ENCODE data around the gene PUS7.

The PUS7 gene

DNA sequence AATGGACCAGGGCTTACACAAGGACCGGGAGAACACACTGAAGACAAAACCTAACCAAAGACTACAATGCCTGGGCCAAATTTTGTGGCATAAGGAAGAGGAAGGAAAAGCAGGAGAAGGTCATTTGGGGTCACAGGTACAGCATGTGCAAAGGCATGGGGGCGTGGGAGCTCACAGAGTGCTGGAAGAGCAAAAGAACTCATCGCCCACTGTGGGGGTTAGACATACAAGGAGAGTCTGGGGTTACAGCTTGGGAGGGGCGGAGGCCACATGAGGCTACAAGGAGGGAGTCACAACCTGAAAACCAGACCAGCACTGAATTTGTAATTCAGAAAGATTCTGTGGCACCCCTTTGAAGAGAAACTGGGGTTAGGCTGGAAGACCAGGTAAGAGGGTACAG, 9.7 kb downstream of the PUS7 start:
- DNase-seq, result no peak
- in situ Hi-C loops (cut with HindIII; ENCODE audit: low pct_ligation_motif_present, low pct_unique_long_range_greater_than_20kb, low sequenced_read_pairs), result no loop called here

DNA sequence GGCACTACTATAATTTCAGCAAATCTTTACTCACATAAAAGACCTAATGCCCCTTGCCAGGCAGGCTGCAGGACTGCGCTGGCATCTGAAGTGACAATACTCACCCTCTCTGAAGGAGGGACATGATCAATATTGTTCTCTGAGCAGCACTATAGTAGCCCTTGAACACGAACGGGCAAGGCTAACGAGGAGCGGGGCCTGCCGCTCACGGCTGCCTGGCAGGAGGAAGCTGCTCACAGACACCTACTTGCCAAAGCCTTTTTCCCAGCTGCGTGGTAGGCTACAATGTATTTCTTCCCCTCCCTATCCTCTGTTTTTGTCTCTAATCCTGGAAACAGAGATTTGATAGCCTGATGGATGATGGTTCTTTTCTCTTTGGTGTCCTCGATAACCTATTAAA, 19.9 kb downstream of the PUS7 start:
- in situ Hi-C loops (cut with HindIII; ENCODE audit: low pct_ligation_motif_present, low pct_unique_long_range_greater_than_20kb, low sequenced_read_pairs), result no loop called here
- no peak for DNase-seq

DNA sequence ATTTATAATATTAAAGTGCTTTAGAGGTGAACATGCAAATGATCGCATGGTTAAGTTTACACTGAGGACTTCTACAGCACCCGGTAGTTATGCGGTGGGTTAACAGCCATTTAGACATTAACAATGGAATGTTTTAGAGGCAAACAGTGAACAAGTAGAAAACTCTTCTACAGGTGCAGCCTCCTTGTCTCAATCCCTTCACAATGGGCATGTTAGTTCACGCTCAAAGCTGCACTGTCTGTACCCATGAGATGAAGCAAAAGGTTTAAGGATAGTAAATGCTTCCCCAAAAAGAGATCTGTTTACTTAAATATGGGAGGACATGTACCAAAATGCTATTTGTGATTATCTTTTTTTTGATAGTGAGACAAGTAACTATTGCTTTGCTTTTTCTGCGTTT, 25.1 kb downstream of the PUS7 start:
- peak; percentile 57 for DNase-seq
- in situ Hi-C loops (cut with HindIII; ENCODE audit: low pct_ligation_motif_present, low pct_unique_long_range_greater_than_20kb, low sequenced_read_pairs), result no loop called here

DNA sequence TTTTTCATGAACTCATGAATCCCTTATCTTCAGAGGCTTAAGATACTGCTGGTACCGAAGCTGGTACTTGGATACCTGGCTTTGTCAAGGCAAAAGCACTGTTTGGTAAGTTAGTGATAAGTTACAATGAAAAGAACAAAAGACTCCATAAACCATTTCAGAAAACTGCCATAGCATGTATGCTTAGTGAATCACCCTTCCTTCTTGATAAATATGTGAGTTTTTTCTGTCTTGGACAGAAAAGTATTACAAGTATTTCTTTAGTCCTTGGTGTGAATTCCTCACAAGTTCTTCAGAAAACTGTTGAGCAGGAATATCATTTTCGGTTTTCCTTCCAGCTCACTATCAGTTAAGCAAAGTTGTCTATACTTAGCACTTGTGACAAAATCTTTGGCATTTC, 25.6 kb downstream of the PUS7 start:
- DNase-seq, result peak; percentile 77
- in situ Hi-C loops (cut with HindIII; ENCODE audit: low pct_ligation_motif_present, low pct_unique_long_range_greater_than_20kb, low sequenced_read_pairs), result no loop called here

DNA sequence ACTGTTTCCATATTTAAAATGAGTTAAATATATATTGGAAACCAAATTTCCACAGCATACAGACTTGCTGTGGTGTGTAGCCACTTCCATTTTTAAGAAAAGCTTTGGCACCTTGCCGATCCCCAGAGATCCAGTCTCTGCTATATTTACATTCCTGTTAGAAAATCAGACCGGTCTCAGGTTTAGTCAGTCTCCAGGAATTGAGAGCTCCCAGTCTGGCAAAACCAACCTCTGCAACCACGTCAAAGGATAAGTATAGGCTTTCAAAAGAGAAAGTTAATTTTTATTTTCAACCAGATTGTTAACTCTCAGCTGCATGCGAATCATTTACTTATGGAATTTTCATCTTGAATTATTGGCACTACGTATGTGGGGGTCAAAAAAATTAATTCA, 28.2 kb downstream of the PUS7 start:
- peak; percentile 99 for DNase-seq
- in situ Hi-C loops (cut with HindIII; ENCODE audit: low pct_ligation_motif_present, low pct_unique_long_range_greater_than_20kb, low sequenced_read_pairs), result no loop called here

DNA sequence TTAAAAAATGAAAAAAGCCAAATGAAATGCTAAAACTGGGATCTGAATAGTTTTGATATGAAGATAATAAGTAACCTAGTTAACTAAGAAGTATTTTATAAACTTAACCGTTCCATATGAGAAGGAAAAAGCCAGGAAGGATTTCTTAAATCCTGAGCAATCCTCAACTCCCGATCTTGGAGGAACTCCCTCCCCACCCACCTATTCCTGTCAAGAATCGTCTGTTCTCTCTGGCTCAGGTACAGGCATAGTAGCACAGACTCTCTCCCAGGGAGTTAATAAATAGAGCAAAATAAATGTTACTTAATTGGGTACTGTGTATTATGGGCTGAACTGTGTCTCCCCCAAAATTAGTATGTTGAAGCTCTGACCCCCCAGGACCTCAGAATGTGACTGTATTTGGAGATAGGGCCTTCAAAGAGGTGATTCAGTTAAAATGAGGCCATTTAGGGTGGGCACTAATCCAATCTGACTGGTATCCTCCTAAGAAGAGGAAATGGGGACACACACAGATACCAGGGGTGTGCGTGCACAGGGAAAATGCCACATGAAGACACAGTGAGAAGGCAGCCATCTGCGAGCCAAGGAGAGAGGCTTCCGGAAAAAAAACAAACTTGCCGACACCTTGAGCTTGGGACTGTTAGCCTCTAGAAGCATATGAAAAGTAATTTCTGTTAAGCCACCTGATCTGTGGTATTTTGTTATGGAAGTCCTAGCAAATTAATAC, 28.7 kb downstream of the PUS7 start:
- in situ Hi-C loops (cut with HindIII; ENCODE audit: low pct_ligation_motif_present, low pct_unique_long_range_greater_than_20kb, low sequenced_read_pairs), result no loop called here
- DNase-seq, result peak; percentile 55

DNA sequence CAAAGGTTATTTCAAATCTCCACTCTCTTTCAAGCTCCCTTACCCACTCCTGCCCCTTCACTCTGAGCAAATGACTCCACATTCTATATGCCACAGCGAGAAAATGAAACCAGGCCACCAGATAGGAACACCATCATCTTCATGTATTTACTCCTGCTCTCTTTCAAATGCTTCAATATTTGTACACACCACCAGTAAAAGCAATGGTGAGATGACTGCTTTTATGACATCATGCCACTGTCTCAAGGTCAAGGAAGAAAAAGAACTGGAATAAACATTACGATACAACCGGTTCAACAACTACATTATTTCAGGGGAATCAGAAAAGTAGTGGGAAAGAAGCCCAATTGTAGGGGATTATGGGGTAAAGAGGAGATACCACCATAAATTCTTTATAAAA, 32.7 kb downstream of the PUS7 start:
- no peak for DNase-seq
- in situ Hi-C loops (cut with HindIII; ENCODE audit: low pct_ligation_motif_present, low pct_unique_long_range_greater_than_20kb, low sequenced_read_pairs), result no loop called here

DNA sequence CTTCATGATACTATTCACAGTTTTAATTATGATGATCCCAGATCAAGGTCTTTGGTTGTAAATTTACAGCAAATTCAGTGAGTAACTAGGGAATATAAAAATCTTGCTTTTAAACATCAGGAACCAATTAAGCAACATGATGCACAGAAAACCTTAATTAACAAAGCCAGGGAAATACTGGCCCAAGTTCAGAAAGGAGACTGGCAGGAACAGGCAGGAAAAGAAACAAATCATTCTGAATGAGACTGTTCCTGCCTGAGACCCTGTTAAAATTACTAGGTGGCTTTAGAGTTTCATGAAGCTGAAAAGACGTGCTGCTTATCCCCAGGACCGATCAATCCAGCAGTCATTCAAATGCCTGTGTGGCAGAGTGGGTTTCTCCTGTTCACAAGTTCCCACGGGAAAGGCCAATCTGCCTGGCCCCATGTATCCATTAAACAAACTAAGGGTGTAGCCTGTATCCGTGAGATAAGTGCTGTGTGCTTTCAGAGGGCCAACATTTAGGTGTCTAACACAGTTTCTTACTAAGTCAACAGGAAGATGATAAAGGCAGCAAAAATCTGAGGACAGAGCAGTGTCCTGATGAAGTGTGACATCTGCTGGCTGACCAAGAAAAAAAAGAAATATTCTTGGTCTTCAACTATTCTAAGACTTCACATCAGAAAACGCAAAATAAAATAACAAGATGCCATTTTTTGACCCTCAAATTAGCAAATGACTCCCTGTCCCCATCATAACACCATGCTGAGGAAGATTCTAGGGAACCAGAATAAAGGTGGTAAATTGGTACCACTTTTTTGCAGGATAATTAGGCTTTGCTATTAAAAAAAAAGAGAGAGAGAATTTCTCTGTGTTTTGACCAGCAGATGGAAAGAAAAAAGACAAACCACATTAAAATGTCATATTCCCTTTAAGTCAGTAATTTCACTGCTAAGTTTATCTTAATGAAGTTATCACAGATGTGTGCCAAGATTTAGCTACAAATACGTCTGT, 34.2 kb downstream of the PUS7 start:
- in situ Hi-C loops (cut with HindIII; ENCODE audit: low pct_ligation_motif_present, low pct_unique_long_range_greater_than_20kb, low sequenced_read_pairs), result no loop called here
- peak; percentile 73 for DNase-seq

DNA sequence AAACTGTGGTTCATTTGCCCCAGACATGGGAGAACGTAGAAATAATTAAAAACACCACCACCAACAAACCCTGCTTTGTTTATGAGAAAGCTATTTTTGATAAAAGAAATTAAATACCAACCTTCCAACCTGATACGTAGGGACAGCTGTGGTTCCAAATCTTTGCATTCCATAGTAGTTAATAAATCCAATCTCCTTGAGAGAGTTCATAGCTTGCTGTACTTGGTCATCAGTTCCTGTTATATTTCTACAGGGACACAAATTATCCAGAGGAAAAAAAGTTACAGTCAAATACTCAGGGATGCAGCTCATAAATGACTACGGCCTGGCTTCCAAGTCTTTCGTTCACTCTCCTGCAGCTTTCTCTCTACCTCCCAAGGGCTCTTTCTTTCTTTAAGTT, 41.1 kb downstream of the PUS7 start:
- in situ Hi-C loops (cut with HindIII; ENCODE audit: low pct_ligation_motif_present, low pct_unique_long_range_greater_than_20kb, low sequenced_read_pairs), result no loop called here
- no peak for DNase-seq

DNA sequence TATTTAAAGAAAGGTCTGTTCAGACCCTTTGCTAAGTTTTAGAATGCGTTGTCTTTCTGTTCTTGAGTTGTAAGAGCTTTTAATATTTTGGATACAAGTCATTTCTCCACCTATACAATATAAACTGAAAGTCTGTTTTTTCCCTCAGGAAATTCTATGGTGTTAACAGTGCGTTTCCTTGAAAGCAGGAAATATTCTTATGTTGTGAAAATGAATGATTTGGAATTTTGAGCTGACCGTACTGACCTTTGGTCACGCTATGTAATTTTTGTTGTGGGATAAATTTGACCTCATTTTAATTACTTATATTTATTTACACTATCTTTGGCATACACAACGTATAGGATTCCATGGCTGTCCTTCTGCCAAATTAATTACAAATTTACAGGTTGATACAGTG, 43.5 kb downstream of the PUS7 start:
- no peak for DNase-seq
- in situ Hi-C loops (cut with HindIII; ENCODE audit: low pct_ligation_motif_present, low pct_unique_long_range_greater_than_20kb, low sequenced_read_pairs), result no loop called here

DNA sequence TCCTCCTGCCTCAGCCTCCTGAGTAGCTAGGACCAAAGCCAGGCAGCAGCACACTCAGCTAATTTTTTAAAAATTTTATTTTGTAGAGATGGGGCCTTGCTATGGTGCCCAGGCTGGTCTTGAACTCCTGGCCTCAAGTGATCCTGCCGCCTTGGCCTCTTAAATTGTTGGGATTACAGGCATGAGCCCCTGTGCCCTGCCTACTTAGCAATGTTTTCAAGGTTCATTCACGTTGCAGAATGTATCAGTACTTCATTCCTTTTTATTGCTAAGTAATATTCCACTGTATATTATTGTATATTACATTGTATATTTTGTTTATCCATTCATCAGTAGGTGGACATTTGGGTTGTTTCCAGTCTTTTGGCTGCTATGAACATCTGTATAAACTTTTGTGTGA, 44.2 kb downstream of the PUS7 start:
- no peak for DNase-seq
- in situ Hi-C loops (cut with HindIII; ENCODE audit: low pct_ligation_motif_present, low pct_unique_long_range_greater_than_20kb, low sequenced_read_pairs), result no loop called here

DNA sequence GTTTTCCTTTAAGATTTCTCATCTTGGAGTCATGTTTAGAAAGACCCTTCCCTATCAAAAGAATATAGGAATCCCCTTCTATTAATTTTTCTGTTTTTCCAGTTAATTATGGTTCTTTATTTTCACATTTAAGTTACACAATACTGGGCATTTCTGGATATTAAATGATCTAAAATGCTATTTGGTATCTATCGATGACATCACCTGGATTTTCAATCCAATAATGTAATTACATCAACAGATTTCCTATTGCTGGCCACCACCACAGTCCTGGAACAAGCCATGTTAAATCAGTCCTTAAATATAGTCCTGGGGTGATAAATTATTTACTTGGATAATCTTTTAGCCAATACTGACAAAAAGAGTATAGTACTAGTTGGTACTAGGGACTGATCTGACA, 48.0 kb downstream of the PUS7 start:
- no peak for DNase-seq
- in situ Hi-C loops (cut with HindIII; ENCODE audit: low pct_ligation_motif_present, low pct_unique_long_range_greater_than_20kb, low sequenced_read_pairs), result no loop called here

DNA sequence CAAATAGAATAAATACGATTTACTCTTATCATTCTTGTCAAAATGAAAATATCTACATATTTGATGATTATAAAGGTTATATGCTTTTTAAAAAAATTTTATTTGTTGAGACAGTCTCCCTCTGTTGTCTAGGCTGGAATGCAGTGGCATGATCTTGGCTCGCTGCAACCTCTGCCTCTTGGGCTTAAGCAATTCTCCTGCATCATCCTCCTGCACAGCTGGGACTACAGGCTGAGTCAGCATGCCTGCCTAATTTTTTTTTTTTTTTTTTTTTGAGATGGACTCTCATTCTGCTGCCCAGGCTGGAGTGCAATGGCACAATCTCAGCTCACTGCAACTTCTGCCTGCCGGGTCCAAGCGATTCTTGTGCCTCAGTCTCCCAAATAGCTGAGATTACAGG, 48.9 kb downstream of the PUS7 start:
- in situ Hi-C loops (cut with HindIII; ENCODE audit: low pct_ligation_motif_present, low pct_unique_long_range_greater_than_20kb, low sequenced_read_pairs), result no loop called here

DNA sequence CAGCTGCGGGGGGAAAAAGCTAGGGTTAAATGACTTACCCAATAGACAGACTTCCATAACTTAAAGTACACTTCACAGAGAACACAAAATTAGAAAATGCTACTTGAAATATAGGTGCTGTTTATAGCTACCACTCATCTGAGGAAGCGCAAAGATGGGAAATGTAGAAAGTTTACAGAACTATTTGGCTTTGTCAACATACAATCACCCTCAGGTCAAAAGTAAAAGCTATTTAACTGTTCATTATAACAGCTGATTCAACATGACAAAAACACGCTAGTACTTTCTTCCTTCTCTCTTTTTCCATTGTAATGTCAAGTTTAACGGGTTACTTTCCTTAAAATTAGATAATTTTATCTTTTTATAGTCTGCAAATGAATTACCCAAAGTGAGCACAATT, 51.2 kb downstream of the PUS7 start:
- DNase-seq, result no peak
- in situ Hi-C loops (cut with HindIII; ENCODE audit: low pct_ligation_motif_present, low pct_unique_long_range_greater_than_20kb, low sequenced_read_pairs), result no loop called here

More for the DNA sequence above, 48.9 kb downstream of the PUS7 start:
- no peak for DNase-seq

DNA sequence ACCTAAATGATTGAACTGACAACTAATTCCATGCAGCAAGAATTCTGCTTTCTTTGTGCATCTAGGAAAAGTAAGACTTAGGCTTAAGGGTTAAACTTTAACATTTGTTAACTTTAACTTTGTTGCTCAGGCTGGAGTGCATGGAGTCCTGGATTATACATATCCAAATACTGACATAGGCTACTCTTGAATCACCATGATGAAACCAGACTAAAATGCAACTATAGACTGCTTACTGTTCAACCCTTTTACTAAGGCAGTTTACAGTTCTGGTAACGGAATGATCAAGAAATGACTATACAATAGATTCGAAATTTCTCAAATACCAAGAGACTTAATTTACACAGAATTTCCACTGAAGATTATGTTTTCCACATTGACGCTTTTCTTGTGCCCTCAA, 52.0 kb downstream of the PUS7 start:
- in situ Hi-C loops (cut with HindIII; ENCODE audit: low pct_ligation_motif_present, low pct_unique_long_range_greater_than_20kb, low sequenced_read_pairs), result no loop called here
- DNase-seq, result no peak

DNA sequence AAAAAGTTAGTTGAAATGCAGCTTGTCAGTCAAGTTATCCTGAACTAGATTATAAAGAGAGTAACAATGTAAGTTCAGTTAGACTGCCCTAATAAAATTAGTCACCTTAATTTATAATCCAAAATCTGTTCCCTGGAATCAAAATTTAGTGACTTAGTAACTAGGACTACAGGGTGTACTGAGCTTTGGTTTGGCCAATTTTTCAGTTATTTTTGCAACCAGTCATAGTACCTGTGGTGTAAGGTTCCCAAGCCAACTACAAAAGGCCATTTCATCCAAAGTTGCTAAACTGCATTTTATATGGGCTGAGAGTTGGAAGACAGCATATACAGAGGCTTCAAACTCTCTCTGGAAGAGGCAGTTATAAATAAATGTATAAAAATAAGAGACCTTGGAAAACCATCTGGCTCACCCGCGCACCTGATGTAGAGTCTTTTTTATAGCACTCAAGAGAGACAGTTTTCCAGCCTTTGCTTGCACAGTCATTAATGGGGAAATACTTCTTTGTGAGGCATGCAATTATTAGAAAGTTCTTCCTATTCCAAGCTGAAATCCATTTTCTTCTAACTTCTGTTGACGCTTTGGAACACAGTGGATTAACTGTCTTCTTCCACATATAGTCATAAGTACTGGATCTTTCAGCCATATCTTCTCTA, 59.2 kb downstream of the PUS7 start:
- in situ Hi-C loops (cut with HindIII; ENCODE audit: low pct_ligation_motif_present, low pct_unique_long_range_greater_than_20kb, low sequenced_read_pairs), result no loop called here
- DNase-seq, result no peak

DNA sequence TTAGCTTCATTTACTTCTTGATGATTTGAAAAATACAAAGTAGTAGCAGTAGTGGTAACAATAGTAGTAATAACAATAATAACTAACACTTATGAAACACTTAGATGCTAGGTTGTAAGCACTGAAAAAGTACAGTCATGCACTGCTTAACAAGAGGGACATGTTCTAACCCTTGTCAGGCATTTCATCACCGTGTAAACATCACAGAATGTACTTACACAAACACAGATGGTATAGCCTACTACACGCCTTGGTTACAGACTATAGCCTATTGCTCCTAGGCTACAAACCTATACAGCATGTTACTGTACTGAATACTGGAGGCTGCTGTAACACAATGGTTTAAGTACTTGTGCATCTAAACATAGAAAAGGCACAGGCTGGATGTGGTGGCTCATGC, 60.6 kb downstream of the PUS7 start:
- no peak for DNase-seq
- in situ Hi-C loops (cut with HindIII; ENCODE audit: low pct_ligation_motif_present, low pct_unique_long_range_greater_than_20kb, low sequenced_read_pairs), result no loop called here

DNA sequence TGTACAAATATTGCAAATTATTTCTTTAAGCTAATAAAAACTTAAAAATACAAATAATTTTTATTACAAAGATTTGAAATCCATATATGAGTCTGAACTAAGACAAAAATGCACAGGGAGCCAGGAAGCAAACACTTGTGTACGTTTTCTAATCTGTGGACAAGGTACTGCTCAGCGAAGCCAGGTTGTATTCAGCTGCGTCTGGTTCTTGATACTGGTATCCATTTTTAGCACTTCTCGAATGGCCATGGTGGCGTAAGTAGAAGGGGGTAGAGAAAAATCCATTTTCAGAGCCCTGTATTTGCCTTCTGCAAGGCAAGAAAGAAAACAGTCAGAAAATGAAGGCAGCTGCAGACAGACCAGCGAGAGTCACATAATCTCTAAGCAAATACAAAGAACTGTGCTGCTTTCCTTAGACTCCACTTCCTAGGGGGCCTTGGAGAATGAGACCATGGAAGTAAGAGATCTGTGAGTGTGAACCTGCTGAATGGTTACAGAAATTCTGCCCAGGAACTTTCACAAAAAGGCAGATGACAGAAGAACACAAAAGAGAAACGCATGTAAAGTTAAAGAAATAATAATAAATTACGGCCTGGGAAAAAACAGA, 64.3 kb downstream of the PUS7 start:
- no peak for DNase-seq
- in situ Hi-C loops (cut with HindIII; ENCODE audit: low pct_ligation_motif_present, low pct_unique_long_range_greater_than_20kb, low sequenced_read_pairs), result no loop called here

DNA sequence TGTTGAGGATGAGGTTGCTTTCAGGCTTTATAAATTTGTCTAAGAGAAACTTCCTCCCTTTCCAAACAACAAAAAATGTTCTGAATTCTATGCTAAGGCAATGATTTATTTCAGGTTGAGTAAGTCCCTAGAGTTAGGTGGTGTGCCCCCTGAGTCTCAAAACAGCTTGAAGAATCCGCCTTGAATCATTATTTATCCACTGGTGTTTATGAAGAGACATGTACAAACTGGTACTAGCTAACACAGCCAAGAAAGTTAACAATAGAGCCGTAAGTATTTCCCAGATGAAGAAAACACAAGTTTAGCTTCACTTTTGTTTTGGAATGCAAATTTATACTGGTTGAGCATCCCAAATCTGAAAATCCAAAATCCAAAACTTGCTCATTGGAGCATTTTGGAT, 67.2 kb downstream of the PUS7 start:
- no peak for DNase-seq
- in situ Hi-C loops (cut with HindIII; ENCODE audit: low pct_ligation_motif_present, low pct_unique_long_range_greater_than_20kb, low sequenced_read_pairs), result no loop called here

All from ACHN (cell line).